CD4-positive, alpha-beta T cell treated with Interleukin-17A for 1 hour (primary cell): ENCODE results near the gene RSBN1L.
"Not testable (repeated sequence)": the region's sequence is repeated elsewhere in the genome, so short reads cannot be mapped to it uniquely, and the experiment has no call there.

Source experiments
- DNase-seq: peaks from one replicate; pipeline ENCODE4 v3.0.0-alpha.2; 2020

RSBN1L gene

DNA sequence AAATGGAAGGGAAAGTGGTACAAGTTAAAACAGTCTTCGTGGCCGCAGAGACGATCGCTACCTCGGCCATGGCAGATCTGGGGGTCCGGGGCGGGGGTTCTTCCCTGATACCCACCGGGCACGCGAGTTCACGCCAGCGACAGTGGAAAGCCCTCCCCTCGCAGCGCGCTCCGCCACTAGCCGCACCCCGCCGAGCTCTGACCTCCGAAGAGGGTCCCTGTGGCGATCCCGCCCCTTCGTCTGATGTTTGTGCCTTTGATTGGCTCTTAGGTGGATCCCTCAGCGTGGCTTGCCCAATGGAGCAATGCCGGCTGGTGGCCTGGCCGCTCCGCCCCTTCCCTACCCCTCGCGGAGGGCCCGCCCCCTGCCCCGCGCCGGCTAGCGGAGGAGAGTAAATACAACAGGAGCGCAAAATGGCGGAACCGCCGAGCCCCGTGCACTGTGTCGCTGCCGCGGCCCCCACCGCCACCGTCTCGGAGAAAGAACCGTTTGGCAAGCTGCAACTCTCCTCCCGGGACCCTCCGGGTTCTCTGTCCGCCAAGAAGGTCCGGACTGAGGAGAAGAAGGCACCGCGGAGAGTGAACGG is at the start of gene RSBN1L:
Gene RSBN1L (plus strand): TSS at position 403 of the 586 bp plus-strand sequence. CDS start 11 bp downstream, at position 414.
- DNase-seq: peak; percentile 98

DNA sequence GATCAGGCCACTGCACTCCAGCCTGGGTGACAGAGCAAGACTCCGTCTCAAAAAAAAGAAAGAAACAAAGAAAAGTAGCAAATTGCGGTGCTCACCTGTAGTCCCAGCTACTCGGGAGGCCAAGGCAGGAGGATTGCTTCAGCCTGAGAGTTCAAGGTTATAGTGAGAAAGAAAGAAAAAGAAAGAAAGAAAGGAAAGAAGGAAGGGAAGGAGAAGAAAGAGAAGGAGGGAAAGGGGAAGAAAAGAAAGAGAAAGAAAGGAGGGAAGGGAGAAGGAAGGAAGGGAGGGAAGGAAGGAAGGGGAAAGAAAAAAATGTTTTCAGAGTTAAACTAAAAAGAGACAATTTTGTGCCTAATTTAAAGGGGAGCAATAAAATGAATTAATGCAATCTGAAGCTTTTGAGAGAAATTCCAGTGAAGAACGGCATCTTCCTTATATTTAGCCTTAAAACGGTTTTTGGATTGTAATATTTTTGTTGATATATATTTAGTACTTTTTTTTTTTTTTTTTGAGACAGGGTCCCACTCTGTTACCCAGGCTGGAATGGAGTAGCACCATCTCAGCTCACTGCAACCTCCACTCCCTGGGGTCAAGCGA is 47.4 kb upstream of the RSBN1L start:
- DNase-seq: no peak

- DNase-seq: no peak
Measured at GRCh38 chr7:77649716-77650349, 46.4 kb upstream of the RSBN1L start.

- DNase-seq: peak; percentile 64
Measured at GRCh38 chr7:77651575-77652162, 44.6 kb upstream of the RSBN1L start.

GRCh38 chr7:77652826-77653225 is 43.4 kb upstream of the RSBN1L start:
- DNase-seq: not testable (repeated sequence)

DNA sequence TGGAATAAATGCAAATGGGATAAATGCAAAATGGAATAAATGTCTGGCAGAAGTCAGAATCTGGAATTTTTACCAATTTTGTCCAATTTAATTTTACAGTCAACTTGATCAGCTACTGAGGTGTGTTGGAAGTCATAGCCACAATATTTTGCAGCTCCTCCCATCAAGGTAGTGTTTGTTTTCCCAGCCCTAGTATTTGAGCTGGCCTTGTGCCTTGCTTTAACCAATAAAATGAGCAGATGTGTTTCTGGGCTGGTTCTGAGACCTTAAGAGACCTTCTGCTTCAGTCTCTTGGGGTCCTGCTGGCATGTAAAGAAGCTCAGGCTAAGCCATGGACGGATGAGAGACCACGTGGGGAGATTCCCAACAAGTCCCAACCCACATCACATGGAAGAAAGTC is 42.7 kb upstream of the RSBN1L start:
- DNase-seq: no peak

GRCh38 chr7:77655356-77655755 is 40.9 kb upstream of the RSBN1L start:
- DNase-seq: no peak

GRCh38 chr7:77655836-77656455 is 40.3 kb upstream of the RSBN1L start:
- DNase-seq: no peak

GRCh38 chr7:77657427-77658224 is 38.6 kb upstream of the RSBN1L start:
- DNase-seq: peak; percentile 67

DNA sequence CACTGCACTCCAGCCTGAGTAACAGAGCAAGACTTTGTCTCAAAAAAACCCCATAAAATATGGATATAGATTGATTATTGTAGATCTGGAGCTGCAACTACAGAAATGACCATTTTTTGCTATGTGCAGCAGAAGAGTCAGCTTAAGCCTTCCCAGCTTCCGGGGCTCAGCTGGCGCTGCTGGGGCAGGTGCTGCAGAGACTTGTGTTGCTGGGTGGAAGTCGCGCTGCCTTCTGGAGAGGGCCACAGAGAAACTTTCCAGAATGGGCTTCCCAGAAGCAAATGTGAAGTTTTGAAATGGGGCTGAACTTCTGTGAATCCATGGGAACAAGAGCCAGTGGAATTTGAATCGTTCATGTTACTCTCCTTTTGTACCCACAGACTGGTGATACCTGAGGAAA is 37.3 kb upstream of the RSBN1L start:
- no peak for DNase-seq

DNA sequence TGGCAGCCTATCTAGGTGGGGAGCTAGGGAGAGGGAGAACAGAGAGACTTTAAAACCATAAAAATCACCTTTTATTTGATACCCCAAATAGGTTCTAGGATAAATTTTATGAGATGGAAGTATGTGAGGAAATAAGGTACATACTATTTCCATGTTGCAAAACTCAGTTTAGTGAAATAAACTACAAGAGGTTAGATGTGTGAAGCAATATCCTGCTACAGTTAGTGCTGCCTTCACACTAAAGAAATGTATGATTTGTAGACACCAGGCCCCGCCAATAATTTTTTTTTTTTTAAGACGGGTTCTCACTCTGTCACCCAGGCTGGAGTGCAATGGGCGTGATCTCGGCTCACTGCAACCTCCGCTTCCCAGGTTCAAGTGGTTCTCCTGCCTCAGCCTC is 34.4 kb upstream of the RSBN1L start:
- no peak for DNase-seq

DNA sequence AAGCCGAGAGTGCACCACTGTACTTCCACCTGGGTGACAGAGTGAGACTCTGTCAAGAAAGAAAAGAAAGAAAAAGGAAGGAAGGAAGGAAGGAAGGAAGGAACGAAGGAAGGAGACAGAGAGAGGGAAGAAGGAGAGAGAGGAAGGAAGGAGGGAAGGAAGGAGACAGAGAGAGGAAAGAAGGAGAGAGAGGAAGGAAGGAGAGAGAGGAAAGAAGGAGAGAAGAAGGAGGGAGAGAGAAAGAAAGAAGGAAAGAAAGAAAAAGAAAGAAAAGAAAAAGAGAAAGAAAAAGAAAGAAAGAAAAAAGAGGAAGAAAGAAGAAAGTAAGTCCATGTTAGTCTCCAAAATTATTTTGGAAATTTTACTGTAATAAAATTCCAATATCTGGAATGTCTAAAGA is 33.4 kb upstream of the RSBN1L start:
- DNase-seq: no peak

DNA sequence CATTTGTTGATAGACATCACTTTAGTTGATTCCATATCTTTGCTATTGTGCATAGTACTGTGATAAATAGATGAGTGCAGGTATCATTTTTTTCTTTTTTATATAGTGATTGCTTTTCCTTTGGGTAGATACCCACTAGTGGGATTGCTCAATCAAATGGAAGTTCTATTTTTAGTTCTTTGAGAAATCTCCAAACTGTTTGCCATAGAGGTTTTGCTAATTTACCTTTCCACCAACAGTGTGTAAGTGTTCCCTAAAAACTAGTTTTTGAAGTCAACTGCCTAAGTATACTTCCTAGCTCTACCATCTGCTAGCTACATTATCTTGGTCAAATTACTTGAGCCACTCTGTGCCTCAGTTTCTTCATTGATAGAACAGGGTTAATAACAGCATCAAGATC is 31.5 kb upstream of the RSBN1L start:
- DNase-seq: no peak

DNA sequence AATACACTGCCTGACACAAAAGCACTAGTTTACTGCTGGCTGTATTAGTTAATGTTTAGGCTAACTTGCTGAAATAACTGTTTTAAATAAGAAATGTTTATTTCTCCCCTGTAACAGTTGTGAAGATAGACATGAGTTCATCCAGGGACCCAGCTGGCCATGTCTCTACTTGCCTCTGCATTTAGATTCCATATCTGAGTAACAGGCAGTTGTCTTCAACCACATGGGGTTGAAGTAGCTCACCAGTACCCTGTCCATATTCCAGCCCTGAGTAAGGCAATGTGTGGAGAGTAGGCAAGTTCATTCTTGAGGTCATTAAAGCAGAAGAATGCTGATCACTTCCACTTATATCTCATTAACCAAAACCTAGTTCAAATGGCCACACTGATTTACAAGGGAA is 31.1 kb upstream of the RSBN1L start:
- no peak for DNase-seq

GRCh38 chr7:77667459-77668086 is 28.7 kb upstream of the RSBN1L start:
- no peak for DNase-seq

GRCh38 chr7:77674878-77675277 is 21.4 kb upstream of the RSBN1L start:
- no peak for DNase-seq

GRCh38 chr7:77679608-77680007 is 16.7 kb upstream of the RSBN1L start:
- DNase-seq: no peak

GRCh38 chr7:77680266-77680665 is 16.0 kb upstream of the RSBN1L start:
- DNase-seq: no peak

DNA sequence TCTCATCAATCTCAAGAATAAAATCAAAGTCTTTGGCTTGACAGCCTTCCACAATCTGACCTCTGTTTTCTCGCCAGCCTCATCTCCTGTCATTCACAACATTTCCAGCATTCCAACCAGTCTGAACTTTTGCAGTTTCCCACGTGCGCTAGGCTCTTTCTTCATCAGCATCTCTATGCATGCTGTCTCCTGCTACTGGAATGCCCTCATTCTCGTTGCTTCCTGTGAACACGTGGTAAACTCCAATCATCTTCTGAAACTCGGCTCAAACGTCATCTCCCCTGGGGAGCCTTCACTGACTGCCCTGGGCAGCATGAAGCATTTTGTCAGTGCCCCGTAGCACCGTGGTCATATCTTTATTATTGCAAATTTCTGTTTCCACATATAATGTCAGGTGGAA is 12.2 kb upstream of the RSBN1L start:
- no peak for DNase-seq

GRCh38 chr7:77685233-77685632 is 11.0 kb upstream of the RSBN1L start:
- DNase-seq: no peak

DNA sequence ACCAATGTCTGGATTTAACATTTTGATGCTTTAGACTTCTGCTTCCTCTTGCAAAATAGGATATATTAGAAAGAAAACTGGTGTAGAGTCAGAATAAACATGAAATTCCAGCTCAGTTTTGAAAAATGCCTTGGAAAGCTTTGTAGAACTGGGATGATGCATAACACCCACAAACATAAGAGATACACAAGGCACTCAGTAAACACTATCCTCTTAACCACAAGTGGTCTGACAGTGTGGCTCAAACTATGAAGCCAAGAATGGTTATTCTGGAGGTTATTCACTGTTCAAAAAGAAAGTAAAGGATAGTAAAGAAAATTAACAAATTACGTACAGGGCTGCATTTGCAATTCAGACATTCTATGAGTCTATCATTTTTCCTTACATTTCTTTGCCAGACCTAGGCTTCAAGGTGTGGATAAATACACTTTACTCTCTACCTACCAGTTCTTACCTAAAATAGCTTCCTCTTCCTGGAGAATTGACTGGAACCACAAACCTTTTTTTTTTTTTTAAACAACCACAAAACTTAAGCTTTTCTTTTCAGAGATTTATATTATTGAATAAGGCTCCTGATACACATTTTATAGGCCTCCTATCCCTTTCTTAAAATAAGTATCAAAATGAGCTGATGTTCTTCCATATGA is 9.0 kb upstream of the RSBN1L start:
- no peak for DNase-seq

DNA sequence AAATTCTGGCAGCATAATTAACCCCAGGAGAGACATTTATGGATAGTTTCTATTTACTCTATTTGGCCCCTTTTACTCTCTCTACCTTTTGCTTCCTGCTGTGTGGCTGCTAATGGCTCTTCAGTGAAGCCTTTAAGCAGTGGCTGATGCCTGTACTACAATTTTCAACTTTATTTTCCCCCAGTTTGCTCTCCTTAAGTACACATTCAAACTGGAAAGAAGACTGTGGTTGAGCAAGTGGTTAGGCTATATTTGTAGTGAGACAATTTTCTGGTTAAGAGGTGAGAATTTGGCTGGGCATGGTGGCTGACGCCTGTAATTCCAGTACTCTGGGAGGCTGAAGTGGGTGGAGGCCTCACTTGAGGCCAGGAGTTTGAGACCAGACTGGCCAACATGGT is 8.5 kb upstream of the RSBN1L start:
- DNase-seq: no peak
